HepG2 (cell line): ENCODE measurements around the gene HIBADH. TPM values are rescaled to one million over a fixed set of nuclear protein-coding genes. Genes with fewer than 3 reads are reported as not detected.

Experiments used
- ATAC-seq: fragments of 200-7000 bp; cut with Tn5 transposase; 3 replicates; pipeline ENCODE4 v1.9.1; 2020; ENCODE audit warnings: mild to moderate bottlenecking, moderate library complexity
- BruUV-seq: library from RNA; stranded (reverse); fragments of 400-500 nt; replicated peaks from 2 replicates; lab custom pipeline; 2021; lab: Mats Ljungman, UMichigan
- CTCF ChIA-PET: fragments of 300-600 bp; formaldehyde crosslinking; extraction: SDS; loops from one replicate; lab custom pipeline; 2021; ENCODE audit warnings: low total read pairs, inconsistent platforms, low intra/inter-chr PET ratio; lab: Yijun Ruan, JAX
- POLR2A ChIA-PET: fragments of 350-600 bp; sonication (Branson Sonifier 250); formaldehyde crosslinking; loops from one replicate; lab custom pipeline; 2020; ENCODE audit warnings: antibody characterized with exemption, inconsistent platforms; lab: Yijun Ruan, JAX
- DNase-seq: peaks from one replicate; pipeline ENCODE4 v3.0.0-alpha.2; 2015; ENCODE audit warnings: low spot score
- FAIRE-seq: peaks from 3 replicates; lab custom pipeline; 2011; peaks lifted over from hg19 to GRCh38; lab: Jason Lieb, UNC
- H2AFZ ChIP-seq: one replicate; pipeline ENCODE4 v1.6.1; 2011; ENCODE audit warnings: low read length, inconsistent platforms
- H3K27ac ChIP-seq: fragments of 300-600 bp; 3 replicates; pipeline ENCODE4 v1.8.0; 2011; ENCODE audit warnings: mixed run types, mild to moderate bottlenecking, mixed read lengths, low read length, inconsistent platforms; ENCODE audit not compliant: insufficient read depth; ENCODE audit errors: extremely low read length
- H3K27me3 ChIP-seq, 2 experiments: fragments of 200-600 bp in 1 of 2; 2 replicates in 1 of 2; 3 replicates in 1 of 2; pipeline versions ENCODE4 v1.6.0 to v1.8.0; 2011; ENCODE audit warnings: low read length in 2 of 2, mild to moderate bottlenecking in 2 of 2, moderate library complexity in 2 of 2, inconsistent platforms in 1 of 2; ENCODE audit not compliant: insufficient read depth in 2 of 2, control insufficient read depth in 1 of 2
- H3K36me3 ChIP-seq, 2 experiments: fragments of 200-600 bp in 1 of 2; replicated peaks in 1 of 2; 2 replicates in 1 of 2; 3 replicates in 1 of 2; pipeline versions ENCODE4 v1.5.1 to v1.8.0; 2011; ENCODE audit warnings: low read length in 2 of 2, inconsistent platforms in 1 of 2; ENCODE audit not compliant: insufficient read depth in 2 of 2, control insufficient read depth in 1 of 2
- H3K4me1 ChIP-seq: 2 replicates; pipeline ENCODE4 v1.5.1; 2012; ENCODE audit warnings: low read length, inconsistent platforms; ENCODE audit not compliant: insufficient read depth
- H3K4me2 ChIP-seq: 2 replicates; pipeline ENCODE4 v1.6.0; 2011; ENCODE audit warnings: low read depth, low read length, inconsistent platforms
- H3K4me3 ChIP-seq, 3 experiments: fragments of 200-600 bp in 1 of 3; sonication (generic), shearing (Covaris generic) in 1 of 3; replicated peaks in 1 of 3; 2 replicates each; pipeline ENCODE4 v1.5.1; 2011 to 2016; ENCODE audit warnings: low read length in 3 of 3, inconsistent platforms in 2 of 3, low read depth in 2 of 3, mild to moderate bottlenecking in 2 of 3, control low read depth in 1 of 3, mixed read lengths in 1 of 3; ENCODE audit not compliant: insufficient read depth in 1 of 3
- H3K79me2 ChIP-seq: one replicate; pipeline ENCODE4 v1.6.1; 2011; ENCODE audit warnings: low read length, inconsistent platforms; ENCODE audit not compliant: insufficient read depth
- H3K9ac ChIP-seq: 2 replicates; pipeline ENCODE4 v1.6.0; 2011; ENCODE audit warnings: mild to moderate bottlenecking, low read depth, low read length, inconsistent platforms; ENCODE audit not compliant: insufficient read depth
- H3K9me3 ChIP-seq: 2 replicates; pipeline ENCODE4 v1.5.1; 2012; ENCODE audit warnings: mild to moderate bottlenecking, low read length
- H4K20me1 ChIP-seq: 2 replicates; pipeline ENCODE4 v1.6.0; 2011; ENCODE audit warnings: inconsistent platforms, mild to moderate bottlenecking, low read length, moderate library complexity; ENCODE audit not compliant: insufficient read depth
- ARNTL ChIP-seq: sonication (generic); formaldehyde crosslinking; IDR thresholded peaks from 2 replicates; pipeline ENCODE4 v1.4.0; 2020; ENCODE audit warnings: mild to moderate bottlenecking, missing genetic modification reagents
- GATAD2A ChIP-seq: IDR thresholded peaks from 2 replicates; pipeline ENCODE4 v1.6.1; 2016
- HNF4G ChIP-seq, 2 experiments: sonication (generic) in 1 of 2; formaldehyde crosslinking in 1 of 2; IDR thresholded peaks; 2 replicates each; pipeline versions ENCODE4 v1.4.0 to v1.6.1; 2011 to 2020; ENCODE audit warnings: borderline replicate concordance in 2 of 2, low read depth in 2 of 2, mild to moderate bottlenecking in 2 of 2, low read length in 1 of 2, missing genetic modification reagents in 1 of 2, moderate library complexity in 1 of 2
- IRX3 ChIP-seq: sonication (generic); formaldehyde crosslinking; IDR thresholded peaks from 2 replicates; pipeline ENCODE4 v1.8.1; 2023; ENCODE audit warnings: mild to moderate bottlenecking, low read depth, missing genetic modification reagents, borderline replicate concordance
- KDM1A ChIP-seq: IDR thresholded peaks from 2 replicates; pipeline ENCODE4 v1.6.1; 2016; ENCODE audit warnings: missing compliant biosample characterization
- POGK ChIP-seq: sonication (generic); formaldehyde crosslinking; conservative IDR thresholded peaks from 2 replicates; pipeline ENCODE4 v1.8.0; 2022; ENCODE audit warnings: mild to moderate bottlenecking, moderate library complexity, missing genetic modification reagents
- ZBTB42 ChIP-seq: sonication (generic); formaldehyde crosslinking; IDR thresholded peaks from 2 replicates; pipeline ENCODE4 v1.5.0; 2020; ENCODE audit warnings: mild to moderate bottlenecking, missing genetic modification reagents
- ZNF672 ChIP-seq: sonication (generic); formaldehyde crosslinking; IDR thresholded peaks from 2 replicates; pipeline ENCODE4 v1.8.1; 2022; ENCODE audit warnings: missing genetic modification reagents
- WGBS: methylation state at CpG from one replicate; pipeline ENCODE4 v1.1.6; 2017; ENCODE audit warnings: low lambda C conversion rate; 5-methylcytosine and 5-hydroxymethylcytosine counted together
- in situ Hi-C: cut with HindIII; loops from 2 replicates; pipeline ENCODE4 v1.10.0; 2017; ENCODE audit warnings: low pct_unique_long_range_greater_than_20kb; ENCODE audit not compliant: extremely low pct_ligation_motif_present
- intact Hi-C: fragments of 100-400 bp; cut with micrococcal nuclease; formaldehyde crosslinking; loops from one replicate; pipeline ENCODE4 v1.10.0; 2022; ENCODE audit not compliant: unreplicated experiment
- polyA plus RNA-seq, 8 experiments: library from polyadenylated mRNA; depleted of rRNA in 3 of 8; stranded (reverse) in 7 of 8; unstranded in 1 of 8; fragments of >200 nt; fragmentation: Illumina TruSeq in 4 of 8; extraction: Trizol in 4 of 8; gene quantifications; 2 replicates each; pipeline versions ENCODE4 v1.2.1 to v1.2.3, GENCODE V29; 2011 to 2016; ENCODE audit warnings: low read depth in 4 of 8, missing spikeins in 1 of 8, mixed read lengths in 1 of 8; ENCODE audit not compliant: insufficient read depth in 1 of 8
- total RNA-seq, 5 experiments: library from RNA; depleted of rRNA; stranded (reverse); fragments of >200 nt; fragmentation: Illumina TruSeq; extraction: Trizol; gene quantifications; 2 replicates each; pipeline ENCODE4 v1.2.3, GENCODE V29; 2016; ENCODE audit warnings: low read depth in 1 of 5

HIBADH gene
- total and polyA plus RNA-seq, 2 of the 13 experiments (the other 11 are each of a cell fraction or from before 2014, with no cell fraction given) = 49.9 to 59.5 TPM

- no peaks in the 10 kb centered on the region for H3K27me3 ChIP-seq
- peaks cover 13% of the 10 kb centered on the region for H3K4me1 ChIP-seq
- H3K4me2 ChIP-seq = no peak overlapping the region
- intact Hi-C loops = no loop called here
- H3K79me2 ChIP-seq = no peaks in the 10 kb centered on the region
- no peak overlapping the region for H3K4me3 ChIP-seq
- POLR2A ChIA-PET = no interaction called here
- FAIRE-seq (no peak), DNase-seq (no peak), ATAC-seq (no peak)
- BruUV-seq = no TSS peak
- WGBS = 98% methylated on average over 2 of the region's 2 CpGs
- TF ChIP-seq KDM1A (CRISPR knock-in tag) = no peak
- no peak for TF ChIP-seq GATAD2A (CRISPR knock-in tag)
- TF ChIP-seq IRX3 (CRISPR knock-in tag) = no peak
- TF ChIP-seq ZNF672 (CRISPR knock-in tag) = no peak
- TF ChIP-seq ARNTL (CRISPR knock-in tag) = no peak
- TF ChIP-seq HNF4G (IDR thresholded peaks at IDR 0.05; ENCODE audit: borderline replicate concordance, low read depth, low read length) = no peak
- no peak for TF ChIP-seq HNF4G (CRISPR knock-in tag; IDR thresholded peaks at IDR 0.05; ENCODE audit: borderline replicate concordance, low read depth)
- no peak for TF ChIP-seq POGK
- no peak for TF ChIP-seq ZBTB42 (CRISPR knock-in tag)
- no peak overlapping the region for H2AFZ ChIP-seq
- no peak overlapping the region for H3K9ac ChIP-seq
- H3K27ac ChIP-seq = no peak overlapping the region
- peaks cover 5 to 22% of the 10 kb centered on the region in 2 experiments; a peak in 3 of 5 replicates for H3K36me3 ChIP-seq
- CTCF ChIA-PET = no interaction called here
- H3K9me3 ChIP-seq = no peaks in the 10 kb centered on the region
- no peaks in the 10 kb centered on the region; the same call in 1 of the 2 replicates for H4K20me1 ChIP-seq
- in situ Hi-C loops = no loop called here
These were observed 140.1 kb downstream of the HIBADH start for GRCh38 chr7:27522566-27522965.
